IMR-90 (cell line): ENCODE results near the gene FLACC1. TPM values are rescaled to one million over a fixed set of nuclear protein-coding genes. Genes with fewer than 3 reads are reported as not detected.

Experiments
- ATAC-seq: fragments of 200-7000 bp; cut with Tn5 transposase; 2 replicates; pipeline ENCODE4 v1.9.1; 2020; ENCODE audit warnings: low read depth, mild to moderate bottlenecking, moderate library complexity
- BruUV-seq: library from RNA; stranded (reverse); fragments of 400-500 nt; replicated peaks from 2 replicates; lab custom pipeline; 2021; lab: Mats Ljungman, UMichigan
- CTCF ChIA-PET: fragments of 300-600 bp; formaldehyde crosslinking; extraction: SDS; loops from one replicate; lab custom pipeline; 2021; ENCODE audit warnings: antibody characterized with exemption; lab: Yijun Ruan, JAX
- POLR2A ChIA-PET: fragments of 300-600 bp; sonication (Branson Sonifier 250); formaldehyde crosslinking; loops from one replicate; lab custom pipeline; 2022; ENCODE audit warnings: antibody characterized with exemption; ENCODE audit not compliant: unreplicated experiment; lab: Charles Lee
- DNase-seq: peaks from one replicate; pipeline ENCODE4 v3.0.0; 2013
- H2AFZ ChIP-seq: replicated peaks from 2 replicates; pipeline ENCODE3; 2013; ENCODE audit warnings: low read length, mild to moderate bottlenecking; ENCODE audit not compliant: poor library complexity
- H2AK5ac ChIP-seq: 2 replicates; pipeline ENCODE4 v1.6.1; 2013; ENCODE audit warnings: low read depth, low read length, inconsistent platforms
- H2AK9ac ChIP-seq: replicated peaks from 2 replicates; pipeline ENCODE3; 2013; ENCODE audit warnings: mild to moderate bottlenecking, low read depth, low read length, moderate library complexity; ENCODE audit not compliant: poor library complexity
- H2BK120ac ChIP-seq: 2 replicates; pipeline ENCODE4 v1.6.1; 2013; ENCODE audit warnings: low read depth, low read length, inconsistent platforms
- H2BK15ac ChIP-seq: 3 replicates; pipeline ENCODE4 v1.6.1; 2013; ENCODE audit warnings: low read depth, low read length, inconsistent platforms
- H2BK20ac ChIP-seq: 2 replicates; pipeline ENCODE4 v1.6.1; 2013; ENCODE audit warnings: low read depth, mild to moderate bottlenecking, inconsistent platforms, low read length, moderate library complexity
- H2BK5ac ChIP-seq: 2 replicates; pipeline ENCODE4 v1.6.1; 2013; ENCODE audit warnings: mild to moderate bottlenecking, low read depth, low read length, inconsistent platforms; ENCODE audit not compliant: poor library complexity, severe bottlenecking
- H3K14ac ChIP-seq: replicated peaks from 2 replicates; pipeline ENCODE4 v1.6.1; 2013; ENCODE audit warnings: low read depth, low read length, inconsistent platforms
- H3K18ac ChIP-seq: 2 replicates; pipeline ENCODE4 v1.6.1; 2013; ENCODE audit warnings: low read depth, low read length, control low read depth
- H3K23ac ChIP-seq: 2 replicates; pipeline ENCODE4 v1.6.1; 2013; ENCODE audit warnings: low read depth, low read length, inconsistent platforms
- H3K27ac ChIP-seq: 2 replicates; pipeline ENCODE4 v1.5.1; 2013; ENCODE audit warnings: mild to moderate bottlenecking, control low read depth, low read length; ENCODE audit not compliant: insufficient read depth
- H3K27me3 ChIP-seq: 2 replicates; pipeline ENCODE4 v1.6.1; 2013; ENCODE audit warnings: low read length; ENCODE audit not compliant: control insufficient read depth, insufficient read depth
- H3K36me3 ChIP-seq: 2 replicates; pipeline ENCODE4 v1.6.1; 2013; ENCODE audit warnings: low read length, mixed read lengths; ENCODE audit not compliant: control insufficient read depth, insufficient read depth
- H3K4ac ChIP-seq: 2 replicates; pipeline ENCODE4 v1.6.1; 2013; ENCODE audit warnings: low read depth, low read length, inconsistent platforms
- H3K4me1 ChIP-seq: 2 replicates; pipeline ENCODE4 v1.6.1; 2013; ENCODE audit warnings: low read length, mixed read lengths; ENCODE audit not compliant: control insufficient read depth, insufficient read depth
- H3K4me2 ChIP-seq: 2 replicates; pipeline ENCODE4 v1.6.1; 2013; ENCODE audit warnings: low read depth, mild to moderate bottlenecking, control low read depth, low read length, moderate library complexity
- H3K4me3 ChIP-seq: 2 replicates; pipeline ENCODE4 v1.5.1; 2013; ENCODE audit warnings: low read depth, mild to moderate bottlenecking, control low read depth, low read length, moderate library complexity; ENCODE audit not compliant: insufficient read depth
- H3K56ac ChIP-seq: 2 replicates; pipeline ENCODE4 v1.6.1; 2013; ENCODE audit warnings: low read length, inconsistent platforms; ENCODE audit not compliant: insufficient read depth; ENCODE audit errors: extremely low read depth
- H3K79me1 ChIP-seq, 2 experiments: 2 replicates each; pipeline ENCODE4 v1.6.1; 2013; ENCODE audit warnings: low read length in 2 of 2, inconsistent platforms in 1 of 2, low read depth in 1 of 2
- H3K9ac ChIP-seq: 2 replicates; pipeline ENCODE4 v1.6.1; 2013; ENCODE audit warnings: low read depth, low read length, control low read depth
- H3K9me1 ChIP-seq: 2 replicates; pipeline ENCODE4 v1.6.1; 2013; ENCODE audit warnings: low read length, inconsistent platforms; ENCODE audit not compliant: insufficient read depth
- H3K9me3 ChIP-seq: 2 replicates; pipeline ENCODE4 v1.6.1; 2013; ENCODE audit warnings: low read length; ENCODE audit not compliant: control insufficient read depth, insufficient read depth
- H4K20me1 ChIP-seq: 2 replicates; pipeline ENCODE4 v1.6.1; 2013; ENCODE audit warnings: low read length, inconsistent platforms; ENCODE audit not compliant: insufficient read depth
- H4K5ac ChIP-seq: 2 replicates; pipeline ENCODE4 v1.6.1; 2013; ENCODE audit warnings: mild to moderate bottlenecking, low read depth, low read length, control low read depth
- H4K8ac ChIP-seq, 2 experiments: 2 replicates each; pipeline ENCODE4 v1.6.1; 2013; ENCODE audit warnings: low read depth in 2 of 2, low read length in 2 of 2, control low read depth in 1 of 2, inconsistent platforms in 1 of 2
- H4K91ac ChIP-seq: 2 replicates; pipeline ENCODE4 v1.6.1; 2013; ENCODE audit warnings: low read depth, low read length, inconsistent platforms; ENCODE audit not compliant: insufficient read depth
- CEBPB ChIP-seq: IDR thresholded peaks from 2 replicates; pipeline ENCODE4 v1.6.1; 2012; ENCODE audit warnings: low read depth, low read length, improper control_type of control experiment
- CHD1 ChIP-seq: IDR thresholded peaks from 2 replicates; pipeline ENCODE4 v1.6.1; 2012; ENCODE audit warnings: low read depth, low read length, improper control_type of control experiment
- FOS ChIP-seq: fragments of 150-350 bp; IDR thresholded peaks from 2 replicates; pipeline ENCODE4 v1.6.1; 2016; ENCODE audit warnings: low read depth, low read length
- MAFK ChIP-seq: IDR thresholded peaks from 2 replicates; pipeline ENCODE4 v1.6.1; 2012; ENCODE audit warnings: low read depth, low read length, improper control_type of control experiment
- MXI1 ChIP-seq: IDR thresholded peaks from 2 replicates; pipeline ENCODE4 v1.6.1; 2012; ENCODE audit warnings: low read depth, mild to moderate bottlenecking, low read length, moderate library complexity, borderline replicate concordance
- NFE2L2 ChIP-seq: fragments of 150-350 bp; IDR thresholded peaks from 2 replicates; pipeline ENCODE4 v1.6.1; 2016; ENCODE audit warnings: low read depth, mild to moderate bottlenecking, low read length
- POLR2A ChIP-seq: IDR thresholded peaks from 2 replicates; pipeline ENCODE4 v1.6.1; 2012; ENCODE audit warnings: mild to moderate bottlenecking, low read depth, low read length
- WGBS, 2 experiments: methylation state at CpG; one replicate each; pipeline versions ENCODE4 v1.1.5 to v1.1.7; 2013; ENCODE audit warnings: missing lambda C conversion rate in 2 of 2; ENCODE audit not compliant: insufficient read length in 1 of 2; ENCODE audit errors: extremely low coverage in 2 of 2; 5-methylcytosine and 5-hydroxymethylcytosine counted together
- dilution Hi-C: fragments of 300-500 bp; cut with HindIII; formaldehyde crosslinking; loops from one replicate; pipeline ENCODE4 v1.14.3; 2018; ENCODE audit warnings: low sequenced_read_pairs; ENCODE audit not compliant: unreplicated experiment
- in situ Hi-C: fragments of 300-500 bp; cut with MboI; formaldehyde crosslinking; loops from 3 replicates; pipeline ENCODE4 v1.14.3; 2019; ENCODE audit warnings: low sequenced_read_pairs, inconsistent platforms, mixed read lengths
- intact Hi-C: fragments of 100-400 bp; cut with micrococcal nuclease; formaldehyde crosslinking; loops from 2 replicates; pipeline ENCODE4 v1.10.0; 2022
- polyA plus RNA-seq, 3 experiments: library from polyadenylated mRNA; depleted of rRNA; stranded (reverse); fragments of >200 nt; gene quantifications; 2 replicates each; pipeline ENCODE4 v1.2.3, GENCODE V29; 2012; ENCODE audit warnings: low replicate concordance in 1 of 3
- total RNA-seq: library from RNA; depleted of rRNA; stranded (reverse); fragments of >200 nt; gene quantifications from 2 replicates; pipeline ENCODE4 v1.2.3, GENCODE V29; 2012

Gene FLACC1
- total and polyA plus RNA-seq, 2 of the 4 experiments (the other 2 are of a cell fraction) = 0.32 to 0.54 TPM

GRCh38 chr2:201275069-201275468, 82.1 kb downstream of the FLACC1 start:
- in situ Hi-C loops = no loop called here
- CTCF ChIA-PET = no interaction called here
- H3K4me2 ChIP-seq = no peak overlapping the region

More at GRCh38 chr2:201275069-201275468, 82.1 kb downstream of the FLACC1 start:
- Histone ChIP-seq H3K27me3 (no peaks in the 10 kb centered on the region), H3K4ac (no peak overlapping the region), H3K23ac (no peak overlapping the region), H3K9me1 (0 out of 2 replicates have a peak, but pooled peaks cover 4% of the 10 kb centered on the region), H3K79me1 (peaks cover 0 to 3% of the 10 kb centered on the region in 2 experiments; a peak in 2 of 4 replicates), H3K9me3 (no peaks in the 10 kb centered on the region), H4K8ac (no peak overlapping the region), H2BK15ac (no peak overlapping the region), H3K4me1 (no peaks in the 10 kb centered on the region), H2AFZ (no peak overlapping the region), H3K18ac (no peak overlapping the region), H3K56ac (no peak overlapping the region), H3K27ac (no peak overlapping the region), H3K14ac (no peak overlapping the region), H3K9ac (no peak overlapping the region), H2BK20ac (no peak overlapping the region), H4K5ac (no peak overlapping the region), H4K20me1 (no peaks in the 10 kb centered on the region), H4K91ac (no peak overlapping the region), H2AK9ac (no peak overlapping the region), H3K36me3 (peaks cover 20% of the 10 kb centered on the region), H2BK120ac (no peak overlapping the region), H2BK5ac (no peak overlapping the region), H3K4me3 (no peak overlapping the region), H2AK5ac (no peak overlapping the region)
- POLR2A ChIA-PET = interaction anchor here (1.0 kb wide), 1 partner anchor 13 kb away, joined by 3 read pairs; no protein-coding TSS in a partner anchor
- BruUV-seq = no TSS peak
- ATAC-seq (no peak), DNase-seq (no peak)
- intact Hi-C loops (no loop called here), dilution Hi-C loops (no loop called here)
- no peak for TF ChIP-seq CHD1
- TF ChIP-seq MXI1 = no peak
- no peak for TF ChIP-seq CEBPB
- no peak for TF ChIP-seq MAFK
- TF ChIP-seq POLR2A = no peak
- TF ChIP-seq FOS = no peak
- no peak for TF ChIP-seq NFE2L2
- WGBS, 2 experiments = no CpG with 5 or more reads among the region's 2 CpGs
